KMS-11 (cell line): ENCODE measurements around the gene C19orf12.

Source experiments
- H2AFZ ChIP-seq: fragments of 200-600 bp; sonication (generic); 2 replicates; pipeline ENCODE4 v1.6.1; 2016; ENCODE audit warnings: antibody characterized with exemption, mixed run types, low read depth
- H3K27ac ChIP-seq: fragments of 200-600 bp; sonication (generic); 2 replicates; pipeline ENCODE4 v1.6.1; 2016; ENCODE audit warnings: mild to moderate bottlenecking, mixed run types
- H3K27me3 ChIP-seq: fragments of 200-600 bp; sonication (generic); 2 replicates; pipeline ENCODE4 v1.6.1; 2017; ENCODE audit warnings: mild to moderate bottlenecking, low read depth, mixed run types, moderate library complexity; ENCODE audit not compliant: insufficient read depth
- H3K36me3 ChIP-seq: fragments of 200-600 bp; sonication (generic); 2 replicates; pipeline ENCODE4 v1.6.1; 2017; ENCODE audit warnings: mild to moderate bottlenecking, mixed run types; ENCODE audit not compliant: insufficient read depth
- H3K4me1 ChIP-seq: fragments of 200-600 bp; sonication (generic); 2 replicates; pipeline ENCODE4 v1.6.1; 2016; ENCODE audit warnings: mild to moderate bottlenecking, low read depth, mixed run types; ENCODE audit not compliant: poor library complexity, severe bottlenecking
- H3K4me2 ChIP-seq: fragments of 200-600 bp; sonication (generic); 2 replicates; pipeline ENCODE4 v1.7.0; 2016; ENCODE audit warnings: mild to moderate bottlenecking, mixed run types
- H3K4me3 ChIP-seq: fragments of 200-600 bp; sonication (generic); IDR thresholded peaks from 2 replicates; pipeline ENCODE4 v1.6.1; 2017; ENCODE audit warnings: low read depth, low read length, mixed read lengths; ENCODE audit not compliant: insufficient read depth
- H3K79me2 ChIP-seq: fragments of 200-600 bp; sonication (generic); 2 replicates; pipeline ENCODE4 v1.6.1; 2016; ENCODE audit warnings: low read depth, mixed run types; ENCODE audit not compliant: insufficient read depth
- H3K9ac ChIP-seq: fragments of 200-600 bp; sonication (generic); 2 replicates; pipeline ENCODE4 v1.6.1; 2016; ENCODE audit warnings: mild to moderate bottlenecking, mixed run types
- H4K20me1 ChIP-seq: fragments of 200-600 bp; sonication (generic); 2 replicates; pipeline ENCODE4 v1.6.1; 2016; ENCODE audit warnings: mild to moderate bottlenecking, mixed run types; ENCODE audit not compliant: insufficient read depth
- TF ChIP-seq, protein P1 (sequence below): fragments of 200-600 bp; sonication (generic); conservative IDR thresholded peaks from 2 replicates; pipeline ENCODE4 v1.6.1; 2017; ENCODE audit warnings: low read depth, mild to moderate bottlenecking, antibody characterized with exemption, low read length, moderate library complexity, mixed read lengths

The C19orf12 gene

DNA sequence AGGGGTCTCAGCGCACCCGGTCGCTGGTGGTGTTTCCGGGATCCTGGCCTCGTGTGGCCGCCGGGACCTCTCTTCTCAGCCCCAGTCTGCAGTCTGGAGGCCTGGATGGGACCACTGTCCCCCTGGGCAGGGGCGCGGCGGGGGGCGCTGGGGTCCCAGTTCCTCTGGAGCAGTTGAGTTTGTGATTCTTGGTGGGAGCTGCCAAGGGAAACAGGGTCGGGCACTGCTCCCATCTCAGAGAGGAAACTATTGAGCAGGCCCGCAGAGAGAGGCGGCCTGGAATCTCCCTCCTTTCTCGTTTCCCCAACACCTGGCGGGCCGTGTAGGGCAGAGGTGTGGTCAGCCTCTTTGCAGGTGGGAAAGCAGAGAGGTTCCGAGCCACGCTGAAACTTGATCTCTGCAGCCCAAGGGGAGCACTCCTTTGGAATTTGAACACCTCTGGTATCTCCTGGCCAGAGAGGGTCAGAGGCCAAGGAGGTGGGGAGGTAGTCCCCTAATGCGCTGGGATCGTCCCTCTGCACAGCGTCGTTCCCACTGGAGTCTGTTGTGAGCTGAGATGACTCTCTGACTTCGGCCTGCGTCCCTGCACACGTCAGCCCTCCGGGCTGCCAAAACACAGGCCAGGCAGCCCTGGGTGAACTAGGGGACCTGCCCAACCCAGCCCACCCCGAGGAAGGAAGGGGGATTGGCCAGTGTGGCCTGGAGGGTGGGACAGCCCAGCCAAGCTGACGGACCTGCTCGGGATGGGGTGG is 49.1 kb downstream of the C19orf12 start:
- Histone ChIP-seq H3K27me3 (no peaks in the 10 kb centered on the region), H4K20me1 (no peaks in the 10 kb centered on the region), H3K36me3 (no peaks in the 10 kb centered on the region), H3K9ac (peak overlapping the region; percentile 27; the same call in 1 of the 2 replicates), H3K4me2 (peak overlapping the region; percentile 54; the same call in 1 of the 2 replicates), H3K4me3 (no peak overlapping the region), H3K27ac (no peak overlapping the region), H2AFZ (peak overlapping the region; percentile 69; the same call in 1 of the 2 replicates), H3K79me2 (no peaks in the 10 kb centered on the region), H3K4me1 (no peaks in the 10 kb centered on the region)
- TF ChIP-seq, protein P1, sequence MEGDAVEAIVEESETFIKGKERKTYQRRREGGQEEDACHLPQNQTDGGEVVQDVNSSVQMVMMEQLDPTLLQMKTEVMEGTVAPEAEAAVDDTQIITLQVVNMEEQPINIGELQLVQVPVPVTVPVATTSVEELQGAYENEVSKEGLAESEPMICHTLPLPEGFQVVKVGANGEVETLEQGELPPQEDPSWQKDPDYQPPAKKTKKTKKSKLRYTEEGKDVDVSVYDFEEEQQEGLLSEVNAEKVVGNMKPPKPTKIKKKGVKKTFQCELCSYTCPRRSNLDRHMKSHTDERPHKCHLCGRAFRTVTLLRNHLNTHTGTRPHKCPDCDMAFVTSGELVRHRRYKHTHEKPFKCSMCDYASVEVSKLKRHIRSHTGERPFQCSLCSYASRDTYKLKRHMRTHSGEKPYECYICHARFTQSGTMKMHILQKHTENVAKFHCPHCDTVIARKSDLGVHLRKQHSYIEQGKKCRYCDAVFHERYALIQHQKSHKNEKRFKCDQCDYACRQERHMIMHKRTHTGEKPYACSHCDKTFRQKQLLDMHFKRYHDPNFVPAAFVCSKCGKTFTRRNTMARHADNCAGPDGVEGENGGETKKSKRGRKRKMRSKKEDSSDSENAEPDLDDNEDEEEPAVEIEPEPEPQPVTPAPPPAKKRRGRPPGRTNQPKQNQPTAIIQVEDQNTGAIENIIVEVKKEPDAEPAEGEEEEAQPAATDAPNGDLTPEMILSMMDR: no peak

DNA sequence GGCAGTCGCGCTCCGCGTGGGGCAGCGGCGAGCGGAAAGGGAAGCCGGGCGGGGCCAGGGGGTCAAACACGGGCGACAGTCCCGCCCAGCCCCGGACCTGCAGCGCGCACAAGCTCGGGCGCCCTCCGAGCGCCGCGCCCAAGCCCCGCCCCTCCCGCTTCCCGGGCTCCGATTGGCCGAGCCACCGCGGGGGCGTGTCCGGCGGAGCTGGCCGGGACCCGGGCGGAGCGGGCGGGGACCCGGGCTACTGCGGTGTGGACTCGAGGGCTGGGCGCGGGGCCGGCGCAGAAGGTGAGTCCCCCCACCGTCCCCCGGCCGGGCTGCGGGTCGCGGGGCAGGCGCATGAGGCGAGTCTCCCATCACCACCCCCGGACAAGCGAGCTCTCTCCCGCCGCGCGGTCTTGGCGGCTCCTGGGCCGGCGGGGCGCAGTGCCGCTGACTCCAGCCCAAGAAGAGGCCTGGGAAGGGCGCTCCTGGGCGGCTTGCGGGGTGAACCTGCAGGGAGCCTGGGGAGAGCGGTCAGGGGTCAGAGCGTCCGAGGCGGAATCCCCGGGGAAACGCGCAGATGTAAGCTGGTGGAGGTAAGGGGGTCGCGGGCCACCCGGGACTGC is 49.7 kb downstream of the C19orf12 start, which contains the start of gene PLEKHF1:
TSS of gene PLEKHF1 (plus strand) at position 247 of the 611 bp plus-strand sequence. CDS start 8,379 bp downstream, outside the sequence.
- Histone ChIP-seq H2AFZ (peak within 1 kb of the TSS; percentile 69), H3K9ac (peak within 1 kb of the TSS; percentile 27; the same call in 1 of the 2 replicates), H3K27me3 (no peaks in the 10 kb centered on the region), H3K79me2 (no peaks in the 10 kb centered on the region), H3K4me1 (no peaks in the 10 kb centered on the region), H3K4me3 (no peak within 1 kb of the TSS), H3K27ac (no peak within 1 kb of the TSS), H4K20me1 (no peaks in the 10 kb centered on the region), H3K4me2 (peak within 1 kb of the TSS; percentile 54), H3K36me3 (no peaks in the 10 kb centered on the region)
- TF ChIP-seq, protein P1: no peak

DNA sequence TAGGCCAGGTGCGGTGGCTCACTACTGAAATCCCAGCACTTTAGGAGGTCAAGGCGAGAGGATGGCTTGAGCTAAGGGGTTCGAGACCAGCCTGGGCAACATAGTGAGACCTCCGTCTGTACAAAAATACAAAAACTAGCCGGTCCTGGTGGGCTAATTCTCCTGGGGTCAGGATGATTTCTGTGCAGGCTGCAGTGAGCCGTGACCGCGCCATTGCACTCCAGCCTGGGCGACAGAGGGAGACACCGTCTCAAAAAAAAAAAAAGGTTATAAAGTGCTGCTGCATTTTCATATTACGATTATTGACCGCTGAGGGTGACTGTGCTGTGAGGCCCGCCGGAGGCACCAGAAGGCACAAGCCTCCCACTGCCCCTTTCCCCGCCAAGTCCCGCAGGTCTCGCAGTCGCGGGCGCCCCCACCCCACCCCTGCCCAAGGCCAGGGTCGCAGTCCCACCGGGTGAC is 50.3 kb downstream of the C19orf12 start:
- Histone ChIP-seq H3K79me2 (no peaks in the 10 kb centered on the region), H3K27me3 (no peaks in the 10 kb centered on the region), H3K4me3 (no peak overlapping the region), H3K9ac (no peak overlapping the region), H3K27ac (no peak overlapping the region), H3K36me3 (no peaks in the 10 kb centered on the region), H3K4me2 (peak overlapping the region; percentile 54), H4K20me1 (no peaks in the 10 kb centered on the region), H3K4me1 (no peaks in the 10 kb centered on the region), H2AFZ (peak overlapping the region; percentile 69)
- TF ChIP-seq, protein P1: no peak

DNA sequence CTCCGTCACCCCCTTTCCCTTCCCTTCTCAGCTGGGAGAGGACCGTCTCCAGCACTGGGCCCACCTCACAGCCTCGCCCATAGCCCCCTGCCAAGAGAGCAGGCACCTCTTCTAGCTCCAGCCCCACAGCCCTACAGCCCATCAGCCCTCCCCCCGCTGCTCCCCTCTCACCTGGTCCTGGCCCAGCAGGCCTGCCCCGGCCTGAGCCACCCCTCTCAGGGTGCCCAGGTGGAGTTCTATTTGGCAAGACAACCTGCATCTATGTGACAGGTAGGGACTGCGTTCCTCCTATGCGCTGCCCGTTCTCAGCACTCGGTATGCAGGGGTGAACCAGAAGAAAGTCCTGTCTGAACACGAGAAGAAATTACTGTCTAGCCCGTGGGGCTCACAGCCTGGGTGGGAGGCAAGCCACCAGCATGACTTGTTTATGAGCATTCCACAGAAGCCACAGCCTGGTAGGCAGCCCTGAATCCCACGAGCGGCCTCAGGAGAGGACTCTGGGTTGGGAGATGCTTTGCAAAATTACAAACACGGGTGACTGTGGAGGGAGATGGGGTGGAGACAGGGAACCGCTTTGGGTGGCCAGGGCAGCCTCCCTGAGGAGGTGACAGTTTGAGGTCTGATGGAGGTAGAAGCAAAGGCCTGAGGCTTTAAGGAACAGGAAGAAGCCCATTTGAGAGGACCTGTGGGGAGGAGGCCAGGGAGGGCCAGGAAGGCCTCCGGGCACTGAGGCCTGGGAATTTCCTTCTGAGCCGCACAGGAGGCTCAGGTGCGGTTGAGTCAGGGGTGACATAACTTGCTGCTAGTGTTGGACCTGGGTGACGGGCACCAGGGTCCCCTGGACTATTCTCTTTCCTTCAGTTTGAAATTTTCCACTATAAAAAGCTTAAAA is 51.0 kb downstream of the C19orf12 start:
- no peak overlapping the region for H3K4me3 ChIP-seq
- no peaks in the 10 kb centered on the region for H4K20me1 ChIP-seq
- no peaks in the 10 kb centered on the region for H3K4me1 ChIP-seq
- H3K27ac ChIP-seq: no peak overlapping the region
- no peak overlapping the region for H3K9ac ChIP-seq
- H3K27me3 ChIP-seq: no peaks in the 10 kb centered on the region
- H3K36me3 ChIP-seq: no peaks in the 10 kb centered on the region
- H3K4me2 ChIP-seq: peak overlapping the region; percentile 54; the same call in 1 of the 2 replicates
- TF ChIP-seq, protein P1: no peak
- H3K79me2 ChIP-seq: no peaks in the 10 kb centered on the region
- no peak overlapping the region for H2AFZ ChIP-seq
